ENCODE measurements around the gene TBCD.
"Not testable (repeated sequence)": the region's sequence is repeated elsewhere in the genome, so short reads cannot be mapped to it uniquely, and the experiment has no call there.

GRCh38 chr17:82955627-82956026, 203.8 kb downstream of the TBCD start:
- TF ChIP-seq CTCF, POLR2A, POLR2AphosphoS5 (IDR thresholded peaks at IDR 0.05): not testable (repeated sequence)

All from breast epithelium (tissue), 3 donors.